Measurements from ENCODE around the gene PDE1C.

The PDE1C gene

GRCh38 chr7:31786326-31786725 is 283.9 kb downstream of the PDE1C start:
- DNase-seq (ENCODE audit: extremely low read depth in 1 of 2, low read depth in 1 of 2), result no peak

GRCh38 chr7:31785101-31785500 is 285.1 kb downstream of the PDE1C start:
- no peak for DNase-seq (ENCODE audit: extremely low read depth in 1 of 2, low read depth in 1 of 2)

GRCh38 chr7:31783221-31783620 is 287.0 kb downstream of the PDE1C start:
- no peak for DNase-seq (ENCODE audit: extremely low read depth in 1 of 2, low read depth in 1 of 2)

GRCh38 chr7:31782411-31782991 is 287.7 kb downstream of the PDE1C start:
- no peak for DNase-seq (ENCODE audit: extremely low read depth in 1 of 2, low read depth in 1 of 2)

- no peak for DNase-seq (ENCODE audit: extremely low read depth in 1 of 2, low read depth in 1 of 2)
Observed at GRCh38 chr7:31778296-31778695, 291.9 kb downstream of the PDE1C start.

GRCh38 chr7:31776616-31777015 is 293.6 kb downstream of the PDE1C start:
- DNase-seq (ENCODE audit: extremely low read depth in 1 of 2, low read depth in 1 of 2), result no peak

- DNase-seq (ENCODE audit: extremely low read depth in 1 of 2, low read depth in 1 of 2), result no peak
Observed at GRCh38 chr7:31775556-31775955, 294.7 kb downstream of the PDE1C start.

GRCh38 chr7:31772211-31772610 is 298.0 kb downstream of the PDE1C start:
- no peak for DNase-seq (ENCODE audit: extremely low read depth in 1 of 2, low read depth in 1 of 2)

GRCh38 chr7:31767686-31768358 is 302.4 kb downstream of the PDE1C start:
- DNase-seq (ENCODE audit: extremely low read depth in 1 of 2, low read depth in 1 of 2), result no peak

- no peak for DNase-seq (ENCODE audit: extremely low read depth in 1 of 2, low read depth in 1 of 2)
Observed at GRCh38 chr7:31764462-31764861, 305.7 kb downstream of the PDE1C start.

GRCh38 chr7:31763548-31763947 is 306.7 kb downstream of the PDE1C start:
- no peak for DNase-seq (ENCODE audit: extremely low read depth in 1 of 2, low read depth in 1 of 2)

- no peak for DNase-seq (ENCODE audit: extremely low read depth in 1 of 2, low read depth in 1 of 2)
Observed at GRCh38 chr7:31761646-31762045, 308.6 kb downstream of the PDE1C start.

- DNase-seq (ENCODE audit: extremely low read depth in 1 of 2, low read depth in 1 of 2), result no peak
Observed at GRCh38 chr7:31758755-31759154, 311.5 kb downstream of the PDE1C start.

- no peak for DNase-seq (ENCODE audit: extremely low read depth in 1 of 2, low read depth in 1 of 2)
Observed at GRCh38 chr7:31751726-31752125, 318.5 kb downstream of the PDE1C start.

GRCh38 chr7:31748084-31748483 is 322.1 kb downstream of the PDE1C start:
- DNase-seq (ENCODE audit: extremely low read depth in 1 of 2, low read depth in 1 of 2), result no peak

- DNase-seq (ENCODE audit: extremely low read depth in 1 of 2, low read depth in 1 of 2), result no peak
Observed at GRCh38 chr7:31747553-31747952, 322.7 kb downstream of the PDE1C start.

- peak in 1 of 2 donors; percentile 25 for DNase-seq (ENCODE audit: extremely low read depth in 1 of 2, low read depth in 1 of 2)
Observed at GRCh38 chr7:31744294-31744874, 325.8 kb downstream of the PDE1C start.

- no peak for DNase-seq (ENCODE audit: extremely low read depth in 1 of 2, low read depth in 1 of 2)
Observed at GRCh38 chr7:31741852-31742251, 328.4 kb downstream of the PDE1C start.

GRCh38 chr7:31735991-31736982 is 333.9 kb downstream of the PDE1C start:
- no peak for DNase-seq (ENCODE audit: extremely low read depth in 1 of 2, low read depth in 1 of 2)

GRCh38 chr7:31734456-31734855 is 335.8 kb downstream of the PDE1C start:
- no peak for DNase-seq (ENCODE audit: extremely low read depth in 1 of 2, low read depth in 1 of 2)

- no peak for DNase-seq (ENCODE audit: extremely low read depth in 1 of 2, low read depth in 1 of 2)
Observed at GRCh38 chr7:31729195-31729804, 340.9 kb downstream of the PDE1C start.
